ENCODE measurements around the gene KIRREL1. TPM values are rescaled to one million over a fixed set of nuclear protein-coding genes. Genes with fewer than 3 reads are reported as not detected.

The KIRREL1 gene
- total RNA-seq, 6 experiments from 2014 or later, result 99.5 to 121 (median 107) TPM

DNA sequence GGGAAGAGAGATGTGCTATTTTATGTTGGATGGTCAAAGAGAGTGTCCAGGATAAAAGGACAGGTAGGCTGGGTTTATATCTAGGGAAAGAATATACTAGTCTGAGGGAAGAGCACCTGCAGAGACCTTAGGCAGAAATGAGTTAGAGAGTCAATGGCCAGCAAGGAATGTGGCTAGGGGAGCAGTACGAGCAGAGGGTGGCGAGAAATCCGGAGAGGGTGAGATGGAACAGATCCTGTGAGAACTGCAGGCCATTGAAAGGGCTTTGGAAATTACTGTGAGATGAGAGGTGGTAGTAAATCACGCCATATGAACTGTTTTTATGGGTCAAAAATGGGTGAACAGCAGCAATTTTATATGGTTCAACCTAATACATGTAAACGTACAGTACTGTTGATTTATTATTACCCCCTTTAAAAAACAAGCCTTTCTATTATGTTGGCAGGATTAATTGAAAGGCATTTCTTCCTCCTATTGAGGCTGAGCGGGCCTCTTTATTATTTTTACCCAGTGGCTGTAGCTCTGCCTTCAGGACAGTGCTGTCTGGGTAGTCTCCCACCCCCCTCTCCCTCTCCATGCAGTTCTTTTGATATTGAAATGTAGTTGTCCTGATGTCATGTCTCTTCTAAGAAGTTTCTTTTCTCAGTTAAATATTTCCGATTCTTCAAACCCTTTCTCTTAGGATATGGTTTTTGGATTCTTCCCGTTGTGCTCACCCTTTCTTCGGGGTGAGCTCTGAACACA is 112.1 kb downstream of the KIRREL1 start:
- Mint-ChIP-seq H3K27me3 (ENCODE audit: insufficient read depth) (peaks cover 33% of the 10 kb centered on the region), H3K36me3 (ENCODE audit: low read depth) (peaks cover 7% of the 10 kb centered on the region), H3K4me1 (ENCODE audit: low read depth) (peaks cover 25% of the 10 kb centered on the region), H3K4me3 (no peak overlapping the region), H3K27ac (no peak overlapping the region), H3K9me3 (peaks cover 15% of the 10 kb centered on the region)
- no peak for DNase-seq
- TF ChIP-seq, protein P1, sequence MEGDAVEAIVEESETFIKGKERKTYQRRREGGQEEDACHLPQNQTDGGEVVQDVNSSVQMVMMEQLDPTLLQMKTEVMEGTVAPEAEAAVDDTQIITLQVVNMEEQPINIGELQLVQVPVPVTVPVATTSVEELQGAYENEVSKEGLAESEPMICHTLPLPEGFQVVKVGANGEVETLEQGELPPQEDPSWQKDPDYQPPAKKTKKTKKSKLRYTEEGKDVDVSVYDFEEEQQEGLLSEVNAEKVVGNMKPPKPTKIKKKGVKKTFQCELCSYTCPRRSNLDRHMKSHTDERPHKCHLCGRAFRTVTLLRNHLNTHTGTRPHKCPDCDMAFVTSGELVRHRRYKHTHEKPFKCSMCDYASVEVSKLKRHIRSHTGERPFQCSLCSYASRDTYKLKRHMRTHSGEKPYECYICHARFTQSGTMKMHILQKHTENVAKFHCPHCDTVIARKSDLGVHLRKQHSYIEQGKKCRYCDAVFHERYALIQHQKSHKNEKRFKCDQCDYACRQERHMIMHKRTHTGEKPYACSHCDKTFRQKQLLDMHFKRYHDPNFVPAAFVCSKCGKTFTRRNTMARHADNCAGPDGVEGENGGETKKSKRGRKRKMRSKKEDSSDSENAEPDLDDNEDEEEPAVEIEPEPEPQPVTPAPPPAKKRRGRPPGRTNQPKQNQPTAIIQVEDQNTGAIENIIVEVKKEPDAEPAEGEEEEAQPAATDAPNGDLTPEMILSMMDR (IDR thresholded peaks at IDR 0.05), result no peak

DNA sequence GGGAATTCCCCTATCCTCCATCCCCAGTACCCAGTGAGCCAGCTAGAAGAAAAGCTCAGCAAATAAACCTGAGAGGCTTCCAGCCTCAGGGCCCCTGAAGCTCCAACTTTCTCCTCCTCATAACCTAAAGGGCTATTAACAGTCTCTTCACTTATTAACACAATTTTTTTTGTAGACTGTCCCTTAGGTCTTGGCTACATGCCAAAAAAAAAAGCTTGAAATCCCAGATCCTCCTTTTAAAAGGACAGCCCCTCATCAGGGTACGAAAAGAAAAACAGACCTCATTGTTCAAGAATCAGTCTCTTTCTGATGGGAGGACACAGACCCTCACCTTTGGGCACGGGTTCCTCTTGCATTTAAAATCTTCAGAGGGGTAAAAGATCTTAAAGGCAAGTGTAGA is 114.5 kb downstream of the KIRREL1 start:
- H3K36me3 Mint-ChIP-seq (ENCODE audit: low read depth), result peaks cover 7% of the 10 kb centered on the region
- peaks cover 15% of the 10 kb centered on the region for H3K9me3 Mint-ChIP-seq
- TF ChIP-seq, protein P1 (IDR thresholded peaks at IDR 0.05), result no peak
- H3K4me3 Mint-ChIP-seq, result no peak overlapping the region
- H3K27ac Mint-ChIP-seq, result no peak overlapping the region
- DNase-seq, result no peak
- H3K27me3 Mint-ChIP-seq (ENCODE audit: insufficient read depth), result peaks cover 34% of the 10 kb centered on the region
- peaks cover 4% of the 10 kb centered on the region; the same call in 1 of the 2 replicates for H3K4me1 Mint-ChIP-seq (ENCODE audit: low read depth)

DNA sequence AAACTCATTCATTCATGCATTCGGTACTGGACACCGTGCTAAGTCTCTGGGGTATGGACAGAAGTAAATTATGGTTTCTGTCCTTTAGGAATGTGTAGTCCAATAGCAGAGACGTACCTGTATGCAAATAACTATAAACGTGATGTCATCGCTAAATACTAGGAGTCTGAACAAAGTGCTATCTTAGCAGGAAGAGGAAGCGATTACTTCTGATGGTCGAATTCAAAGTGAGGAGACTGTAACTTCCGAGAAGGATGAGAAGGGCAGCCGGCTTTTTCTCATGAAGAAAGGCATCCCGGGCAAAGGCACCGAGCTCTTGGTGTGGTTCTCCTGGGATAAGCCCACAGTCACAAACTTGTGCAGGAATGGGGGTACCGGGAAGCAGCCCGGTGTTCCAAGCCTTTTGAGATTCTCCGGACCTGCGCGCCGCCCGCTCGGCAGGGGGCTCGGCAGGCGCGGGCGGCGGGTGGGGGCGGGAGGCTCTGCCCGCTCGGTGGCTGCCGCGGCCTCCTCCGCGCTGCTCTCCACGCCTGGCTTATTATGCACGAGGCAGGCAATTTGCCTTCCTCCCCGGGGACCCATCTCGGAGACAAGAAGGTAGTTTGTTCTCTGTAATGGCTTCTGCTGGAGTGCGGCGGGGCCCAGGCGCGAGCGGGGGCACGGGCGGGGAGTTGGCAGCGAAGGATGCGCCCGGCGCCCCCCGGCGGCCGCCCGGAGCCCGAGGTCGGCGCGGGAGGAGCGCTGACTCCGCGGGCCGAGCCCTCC is 119.7 kb downstream of the KIRREL1 start:
- H3K4me1 Mint-ChIP-seq (ENCODE audit: low read depth), result peaks cover 20% of the 10 kb centered on the region
- H3K27ac Mint-ChIP-seq, result no peak overlapping the region
- peaks cover 32% of the 10 kb centered on the region for H3K27me3 Mint-ChIP-seq (ENCODE audit: insufficient read depth)
- TF ChIP-seq, protein P1 (IDR thresholded peaks at IDR 0.05), result peak; percentile 79
- peak overlapping the region; percentile 85 for H3K4me3 Mint-ChIP-seq
- DNase-seq, result no peak
- H3K9me3 Mint-ChIP-seq, result peaks cover 15% of the 10 kb centered on the region
- H3K36me3 Mint-ChIP-seq (ENCODE audit: low read depth), result peaks cover 7% of the 10 kb centered on the region

DNA sequence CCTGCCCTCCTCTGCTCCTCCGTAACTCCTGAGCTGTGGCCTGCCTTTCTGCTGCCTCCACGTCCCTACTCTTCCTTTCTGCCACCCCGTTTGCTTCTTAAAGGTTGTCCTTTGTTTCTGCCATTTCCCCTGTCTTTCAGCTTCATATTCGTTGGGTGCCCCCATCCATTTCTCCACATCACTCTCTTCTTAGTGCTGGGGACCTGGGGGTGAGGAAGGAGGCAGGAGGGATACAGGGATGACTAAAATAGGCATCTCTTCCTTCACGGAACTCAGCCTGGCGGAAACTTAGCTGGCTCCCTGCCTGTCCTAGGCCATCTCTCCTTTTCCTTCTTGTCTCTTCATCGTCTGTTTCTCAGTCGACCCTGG is 120.3 kb downstream of the KIRREL1 start:
- Mint-ChIP-seq H3K4me1 (ENCODE audit: low read depth) (peaks cover 26% of the 10 kb centered on the region), H3K27me3 (ENCODE audit: insufficient read depth) (peaks cover 33% of the 10 kb centered on the region), H3K4me3 (peak overlapping the region; percentile 85), H3K36me3 (ENCODE audit: low read depth) (peaks cover 7% of the 10 kb centered on the region), H3K27ac (no peak overlapping the region), H3K9me3 (peaks cover 12% of the 10 kb centered on the region)
- TF ChIP-seq, protein P1 (IDR thresholded peaks at IDR 0.05), result peak; percentile 14; the same call in 1 of the 2 replicates
- no peak for DNase-seq

DNA sequence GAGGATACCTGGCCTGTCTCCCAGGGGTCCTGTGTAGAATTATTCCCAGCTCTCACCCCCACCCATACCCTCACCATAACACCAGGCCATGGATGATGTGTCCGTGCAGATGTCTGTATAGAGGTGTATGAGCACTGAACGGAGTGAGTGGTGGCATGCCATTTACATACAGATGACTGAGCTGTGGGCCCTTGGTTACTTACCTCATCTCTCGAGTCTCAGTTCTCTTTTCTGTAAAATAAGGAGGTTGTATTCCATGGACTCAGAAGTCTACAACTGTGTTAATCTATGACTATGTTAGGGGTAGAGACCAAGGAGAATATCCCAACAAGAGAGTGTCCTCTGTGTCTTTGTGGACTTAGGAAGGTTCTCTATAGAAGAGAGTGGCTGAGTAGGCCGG is 121.7 kb downstream of the KIRREL1 start:
- Mint-ChIP-seq H3K4me1 (ENCODE audit: low read depth) (peaks cover 30% of the 10 kb centered on the region), H3K9me3 (no peaks in the 10 kb centered on the region; the same call in 1 of the 2 replicates), H3K27me3 (ENCODE audit: insufficient read depth) (peaks cover 37% of the 10 kb centered on the region), H3K36me3 (ENCODE audit: low read depth) (no peaks in the 10 kb centered on the region; the same call in 1 of the 2 replicates), H3K4me3 (no peak overlapping the region), H3K27ac (no peak overlapping the region)
- TF ChIP-seq, protein P1 (IDR thresholded peaks at IDR 0.05), result no peak
- no peak for DNase-seq

Data from HFFc6 (cell line).